Measurements from ENCODE around the gene WDR82.

DNA sequence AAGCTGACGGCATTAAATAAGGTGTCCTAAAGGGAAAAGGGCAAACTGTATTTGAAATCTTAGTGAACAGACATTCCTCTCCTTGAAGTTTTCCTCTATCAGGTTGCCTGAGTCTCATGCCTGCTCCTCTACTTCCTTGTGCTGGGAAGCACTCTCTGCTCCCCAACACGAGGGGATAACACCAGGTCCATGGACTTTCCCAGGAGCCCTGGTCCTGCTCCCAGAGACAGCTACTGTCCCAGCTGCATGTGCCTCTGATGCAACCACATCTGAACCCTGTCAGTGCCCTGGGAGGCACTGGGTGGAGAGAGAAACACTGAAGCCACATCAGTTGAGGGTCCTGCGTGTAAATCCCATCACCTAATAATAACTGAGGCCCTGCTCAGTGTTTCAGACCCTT lies 60.4 kb downstream of the WDR82 start:
- no peak for TF ChIP-seq GATA3 (IDR thresholded peaks at IDR 0.05; ENCODE audit: low read depth, low read length)
- no peak for TF ChIP-seq GATA2 (IDR thresholded peaks at IDR 0.05; ENCODE audit: low read depth, low read length)

Data from SH-SY5Y (cell line).